Cardiac ventricle fibroblast (primary cell): ENCODE results near the gene ATP6V1C2. TPM values are rescaled to one million over a fixed set of nuclear protein-coding genes. Genes with fewer than 3 reads are reported as not detected.

Source experiments
- total RNA-seq: library from RNA; depleted of rRNA; stranded (reverse); fragments of >200 nt; gene quantifications from 2 replicates; pipeline ENCODE4 v1.2.3, GENCODE V29; 2015

The ATP6V1C2 gene, protein sequence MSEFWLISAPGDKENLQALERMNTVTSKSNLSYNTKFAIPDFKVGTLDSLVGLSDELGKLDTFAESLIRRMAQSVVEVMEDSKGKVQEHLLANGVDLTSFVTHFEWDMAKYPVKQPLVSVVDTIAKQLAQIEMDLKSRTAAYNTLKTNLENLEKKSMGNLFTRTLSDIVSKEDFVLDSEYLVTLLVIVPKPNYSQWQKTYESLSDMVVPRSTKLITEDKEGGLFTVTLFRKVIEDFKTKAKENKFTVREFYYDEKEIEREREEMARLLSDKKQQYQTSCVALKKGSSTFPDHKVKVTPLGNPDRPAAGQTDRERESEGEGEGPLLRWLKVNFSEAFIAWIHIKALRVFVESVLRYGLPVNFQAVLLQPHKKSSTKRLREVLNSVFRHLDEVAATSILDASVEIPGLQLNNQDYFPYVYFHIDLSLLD
- total RNA-seq: 0.10 and 0.50 TPM in 2 replicates

DNA sequence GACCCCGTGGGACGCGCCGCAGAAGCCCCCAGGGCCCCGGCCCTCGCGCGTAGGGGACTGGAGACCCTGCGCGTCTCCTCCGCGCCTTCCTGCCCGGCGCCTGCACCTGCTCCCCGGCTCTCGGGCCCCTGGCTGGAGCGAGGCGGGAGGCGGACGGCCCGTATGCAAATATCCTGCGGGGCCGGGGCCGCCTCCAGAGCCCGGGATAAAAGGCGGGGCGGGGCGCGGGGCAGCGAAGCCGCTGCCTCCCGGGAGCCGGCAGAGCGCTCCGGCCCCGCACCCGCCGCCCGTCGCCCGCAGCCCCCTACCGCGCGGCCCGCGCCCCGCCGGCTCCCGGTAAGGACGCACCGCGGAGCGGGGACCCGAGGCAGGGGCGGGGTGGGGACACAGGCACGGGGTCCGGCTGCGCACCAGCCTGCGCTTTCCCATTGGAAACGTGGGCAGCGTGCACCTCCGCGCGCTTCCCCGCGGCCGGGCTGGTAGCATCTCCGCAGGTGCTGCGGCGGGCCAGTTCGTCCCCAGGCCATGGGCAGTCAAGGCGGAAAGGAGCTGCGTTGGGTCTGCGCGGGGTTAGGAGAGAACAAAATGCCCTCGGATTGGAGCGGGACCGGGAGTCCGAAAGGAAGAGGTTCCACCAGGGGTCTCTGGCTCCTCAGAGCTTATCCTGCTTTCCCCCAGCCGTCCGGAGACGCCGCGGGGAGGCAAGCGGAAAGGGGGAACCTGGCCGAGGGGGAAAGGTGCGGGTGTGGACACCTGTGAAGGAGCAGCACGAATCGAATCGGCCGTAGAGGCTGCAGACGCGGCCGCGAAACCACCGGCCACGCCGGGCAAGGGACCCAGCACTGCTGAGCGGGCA is at the start of gene ATP6V1C2:
Gene ATP6V1C2 (plus strand): TSS at position 235 of the 856 bp plus-strand sequence. CDS start 1,220 bp downstream, outside the sequence.

GRCh38 chr2:10812362-10813162 is 91.1 kb downstream of the ATP6V1C2 start, which contains the start of gene PDIA6:
Gene PDIA6, minus strand, starts transcription at chr2:10812785. Its CDS starts 89 bp downstream, at chr2:10812696.

Other genes with a start within 250 kb of the ATP6V1C2 start
- gene NOL10, start 31.7 kb upstream of the ATP6V1C2 start, total RNA-seq: 23.2 and 28.3 TPM in 2 replicates
- 250 and 275 TPM in 2 replicates for gene PDIA6, start 91.2 kb downstream of the ATP6V1C2 start, total RNA-seq
- gene KCNF1, start 190.3 kb downstream of the ATP6V1C2 start, total RNA-seq: not detected in 2 replicates